HEK293 (cell line): ENCODE data around the gene SYNE1.

Experiments
- CTCF ChIA-PET: fragments of 350-600 bp; formaldehyde crosslinking; extraction: SDS; loops from one replicate; lab custom pipeline; 2021; ENCODE audit warnings: antibody characterized with exemption; lab: Yijun Ruan, JAX
- POLR2A ChIA-PET: fragments of 300-600 bp; formaldehyde crosslinking; extraction: SDS; loops from one replicate; lab custom pipeline; 2020; ENCODE audit warnings: antibody characterized with exemption, inconsistent platforms; lab: Yijun Ruan, JAX
- H3K27ac ChIP-seq: fragments of 200-500 bp; sonication (Bioruptor generic); 2 replicates; pipeline ENCODE4 v1.5.1; 2014; ENCODE audit warnings: low read depth, low read length, control low read depth, inconsistent platforms; ENCODE audit errors: extremely low read depth
- H3K36me3 ChIP-seq, 2 experiments: fragments of 200-500 bp in 1 of 2; sonication (Bioruptor generic) in 1 of 2; 1 replicate in 1 of 2; 2 replicates in 1 of 2; pipeline ENCODE4 v1.5.1; 2014 to 2017; ENCODE audit warnings: inconsistent platforms in 2 of 2, low read length in 2 of 2; ENCODE audit not compliant: control insufficient read depth in 2 of 2, insufficient read depth in 1 of 2
- H3K4me1 ChIP-seq: fragments of 200-500 bp; sonication (Bioruptor generic); 2 replicates; pipeline ENCODE4 v1.5.1; 2014; ENCODE audit warnings: mild to moderate bottlenecking, low read length, inconsistent platforms; ENCODE audit not compliant: control insufficient read depth, insufficient read depth
- H3K4me3 ChIP-seq: 2 replicates; pipeline ENCODE4 v1.5.1; 2011; ENCODE audit warnings: low read depth, mild to moderate bottlenecking, control low read depth, low read length, moderate library complexity
- H3K9me3 ChIP-seq: fragments of 200-500 bp; sonication (Bioruptor generic); 2 replicates; pipeline ENCODE4 v1.5.1; 2014; ENCODE audit warnings: low read depth, low read length, inconsistent platforms; ENCODE audit not compliant: control insufficient read depth, insufficient read depth
- BCL6B ChIP-seq: fragments of 450-650 bp; formaldehyde crosslinking; IDR thresholded peaks from 2 replicates; pipeline ENCODE4 v1.5.1; 2017; ENCODE audit warnings: missing biosample characterization, missing genetic modification characterization
- FEZF1 ChIP-seq: fragments of 450-650 bp; formaldehyde crosslinking; IDR thresholded peaks from 2 replicates; pipeline ENCODE4 v1.5.1; 2016; ENCODE audit warnings: missing biosample characterization, missing genetic modification characterization
- KLF7 ChIP-seq: fragments of 450-650 bp; formaldehyde crosslinking; IDR thresholded peaks from 2 replicates; pipeline ENCODE4 v1.5.1; 2016; ENCODE audit warnings: missing biosample characterization, missing genetic modification characterization, borderline replicate concordance
- ZBTB10 ChIP-seq: fragments of 450-650 bp; formaldehyde crosslinking; IDR thresholded peaks from 2 replicates; pipeline ENCODE4 v1.5.1; 2016; ENCODE audit warnings: missing biosample characterization, missing genetic modification characterization
- ZBTB11 ChIP-seq: fragments of 450-650 bp; formaldehyde crosslinking; conservative IDR thresholded peaks from 2 replicates; pipeline ENCODE4 v1.5.1; 2016; ENCODE audit warnings: low read depth, missing biosample characterization, missing genetic modification characterization
- ZNF157 ChIP-seq: fragments of 450-650 bp; formaldehyde crosslinking; IDR thresholded peaks from 2 replicates; pipeline ENCODE4 v1.5.1; 2016; ENCODE audit warnings: missing biosample characterization, missing genetic modification characterization
- ZNF169 ChIP-seq: fragments of 450-650 bp; formaldehyde crosslinking; IDR thresholded peaks from 2 replicates; pipeline ENCODE4 v1.5.1; 2016; ENCODE audit warnings: missing biosample characterization, missing genetic modification characterization
- ZNF211 ChIP-seq: fragments of 450-650 bp; formaldehyde crosslinking; IDR thresholded peaks from 2 replicates; pipeline ENCODE4 v1.5.1; 2016; ENCODE audit warnings: low read depth, missing biosample characterization, missing genetic modification characterization
- ZNF239 ChIP-seq: fragments of 450-650 bp; formaldehyde crosslinking; IDR thresholded peaks from 2 replicates; pipeline ENCODE4 v1.5.1; 2016; ENCODE audit warnings: missing biosample characterization, missing genetic modification characterization
- ZNF266 ChIP-seq: fragments of 450-650 bp; formaldehyde crosslinking; IDR thresholded peaks from 2 replicates; pipeline ENCODE4 v1.5.1; 2016; ENCODE audit warnings: missing biosample characterization, missing genetic modification characterization, low read depth
- ZNF274 ChIP-seq, 2 experiments: fragments of 200-500 bp in 1 of 2; fragments of 450-650 bp in 1 of 2; sonication (Bioruptor generic) in 1 of 2; formaldehyde crosslinking in 1 of 2; IDR thresholded peaks; 2 replicates each; pipeline versions ENCODE4 v1.5.1 to v1.6.1; 2014 to 2016; ENCODE audit warnings: borderline replicate concordance in 1 of 2, inconsistent platforms in 1 of 2, low read length in 1 of 2, missing biosample characterization in 1 of 2, missing genetic modification characterization in 1 of 2
- ZNF335 ChIP-seq: fragments of 450-650 bp; formaldehyde crosslinking; conservative IDR thresholded peaks from 2 replicates; pipeline ENCODE4 v1.5.1; 2016; ENCODE audit warnings: missing biosample characterization, missing genetic modification characterization
- ZNF394 ChIP-seq: fragments of 450-650 bp; formaldehyde crosslinking; IDR thresholded peaks from 2 replicates; pipeline ENCODE4 v1.5.1; 2016; ENCODE audit warnings: missing biosample characterization, missing genetic modification characterization, mild to moderate bottlenecking, moderate library complexity, borderline replicate concordance
- ZNF416 ChIP-seq: fragments of 450-650 bp; formaldehyde crosslinking; IDR thresholded peaks from 2 replicates; pipeline ENCODE4 v1.5.1; 2016; ENCODE audit warnings: missing biosample characterization, missing genetic modification characterization
- ZNF473 ChIP-seq: fragments of 450-650 bp; formaldehyde crosslinking; IDR thresholded peaks from 2 replicates; pipeline ENCODE4 v1.5.1; 2017; ENCODE audit warnings: missing biosample characterization, missing genetic modification characterization
- ZNF513 ChIP-seq: fragments of 450-650 bp; IDR thresholded peaks from 2 replicates; pipeline ENCODE4 v1.5.1; 2018; ENCODE audit warnings: missing biosample characterization, missing genetic modification characterization
- ZNF747 ChIP-seq: fragments of 450-650 bp; formaldehyde crosslinking; IDR thresholded peaks from 2 replicates; pipeline ENCODE4 v1.5.1; 2016; ENCODE audit warnings: missing biosample characterization, missing genetic modification characterization
- ZSCAN18 ChIP-seq: fragments of 450-650 bp; formaldehyde crosslinking; IDR thresholded peaks from 2 replicates; pipeline ENCODE4 v1.5.1; 2016; ENCODE audit warnings: missing biosample characterization, missing genetic modification characterization

The SYNE1 gene

GRCh38 chr6:152503546-152503945 is 133.6 kb downstream of the SYNE1 start:
- CTCF ChIA-PET: no interaction called here
- no peaks in the 10 kb centered on the region for H3K36me3 ChIP-seq
- no peaks in the 10 kb centered on the region for H3K4me1 ChIP-seq
- no peaks in the 10 kb centered on the region for H3K9me3 ChIP-seq
- no peak for TF ChIP-seq ZNF747
- TF ChIP-seq ZNF473 (tag by site-specific recombination): no peak
- POLR2A ChIA-PET: no interaction called here
- H3K4me3 ChIP-seq: no peak overlapping the region
- H3K27ac ChIP-seq: no peak overlapping the region

- Histone ChIP-seq H3K4me1 (no peaks in the 10 kb centered on the region), H3K9me3 (no peaks in the 10 kb centered on the region), H3K4me3 (no peak overlapping the region), H3K36me3 (no peaks in the 10 kb centered on the region), H3K27ac (no peak overlapping the region)
- CTCF ChIA-PET: interaction anchor here (0.7 kb wide), 1 partner anchor 995 kb away, joined by 3 read pairs; no protein-coding TSS in a partner anchor
- POLR2A ChIA-PET: no interaction called here
- TF ChIP-seq FEZF1: no peak
- no peak for TF ChIP-seq ZNF266
- TF ChIP-seq ZNF169 (tag by site-specific recombination): no peak
- TF ChIP-seq ZNF274 (IDR thresholded peaks at IDR 0.05; ENCODE audit: low read length): no peak
- TF ChIP-seq ZNF274 (tag by site-specific recombination; IDR thresholded peaks at IDR 0.05; ENCODE audit: borderline replicate concordance): no peak
- no peak for TF ChIP-seq KLF7 (tag by site-specific recombination)
- no peak for TF ChIP-seq ZNF394 (tag by site-specific recombination)
- TF ChIP-seq ZNF416 (tag by site-specific recombination): no peak
- TF ChIP-seq ZNF335: no peak
- TF ChIP-seq ZNF239 (tag by site-specific recombination): no peak
- no peak for TF ChIP-seq ZNF513 (tag by site-specific recombination)
- no peak for TF ChIP-seq ZBTB10 (tag by site-specific recombination)
- no peak for TF ChIP-seq ZNF211 (tag by site-specific recombination)
- TF ChIP-seq BCL6B (tag by site-specific recombination): no peak
- no peak for TF ChIP-seq ZBTB11 (tag by site-specific recombination)
- no peak for TF ChIP-seq ZSCAN18 (tag by site-specific recombination)
- no peak for TF ChIP-seq ZNF157 (tag by site-specific recombination)
These were observed 134.6 kb downstream of the SYNE1 start for GRCh38 chr6:152502421-152503188.
